Lung (tissue), 12 donors: ENCODE results near the gene PARP1. TPM values are rescaled to one million over a fixed set of nuclear protein-coding genes. Genes with fewer than 3 reads are reported as not detected.

Experiments
- ATAC-seq: fragments of 200-7000 bp; cut with Tn5 transposase; one replicate; pipeline ENCODE4 v1.9.1; 2020; ENCODE audit warnings: moderate number of reproducible peaks; ENCODE audit not compliant: insufficient read depth, low FRiP score
- DNase-seq, 3 donors: peaks; one replicate each; pipeline ENCODE4 v3.0.0-alpha.2; 2013 to 2017
- H3K27ac ChIP-seq, 2 donors: one replicate each; pipeline ENCODE4 v1.5.1; 2013; ENCODE audit warnings: mild to moderate bottlenecking in 2 of 2, moderate library complexity in 2 of 2, control low read depth in 1 of 2, inconsistent platforms in 1 of 2, low read depth in 1 of 2, low read length in 1 of 2
- H3K27me3 ChIP-seq, 3 donors: one replicate each; pipeline ENCODE4 v1.5.1; 2013; ENCODE audit warnings: low read length in 2 of 3; ENCODE audit not compliant: control insufficient read depth in 3 of 3, insufficient read depth in 3 of 3
- H3K36me3 ChIP-seq, 4 donors: one replicate each; pipeline ENCODE4 v1.5.1; 2013; ENCODE audit warnings: low read length in 4 of 4, mild to moderate bottlenecking in 1 of 4, moderate library complexity in 1 of 4; ENCODE audit not compliant: control insufficient read depth in 4 of 4, insufficient read depth in 4 of 4
- H3K4me1 ChIP-seq, 5 donors: one replicate each; pipeline ENCODE4 v1.5.1; 2013; ENCODE audit warnings: low read length in 5 of 5, mild to moderate bottlenecking in 2 of 5, moderate library complexity in 1 of 5; ENCODE audit not compliant: control insufficient read depth in 5 of 5, insufficient read depth in 5 of 5
- H3K4me3 ChIP-seq: one replicate; pipeline ENCODE4 v1.5.1; 2013; ENCODE audit warnings: mild to moderate bottlenecking, control low read depth, moderate library complexity
- H3K9ac ChIP-seq, 2 donors: one replicate each; pipeline ENCODE4 v1.5.1; 2013; ENCODE audit warnings: low read length in 2 of 2, control low read depth in 1 of 2; ENCODE audit not compliant: insufficient read depth in 1 of 2
- H3K9me3 ChIP-seq, 4 donors: one replicate each; pipeline ENCODE4 v1.5.1; 2013; ENCODE audit warnings: low read length in 3 of 4, mild to moderate bottlenecking in 1 of 4, moderate library complexity in 1 of 4; ENCODE audit not compliant: control insufficient read depth in 4 of 4, insufficient read depth in 3 of 4
- WGBS, 2 donors: extraction: QIAGEN DNeasy Blood & Tissue Kit; methylation state at CpG; one replicate each; pipeline ENCODE4 v1.1.7; 2013; 5-methylcytosine and 5-hydroxymethylcytosine counted together
- polyA plus RNA-seq, 2 donors: library from polyadenylated mRNA; stranded (reverse); fragments of 200-250 nt; gene quantifications; one replicate each; pipeline ENCODE4 v1.2.1, GENCODE V29; 2013
- total RNA-seq, 2 donors: library from RNA; depleted of rRNA in 1 of 2; stranded (reverse); fragments of >200 nt in 1 of 2; gene quantifications; one replicate each; pipeline ENCODE4 v1.2.1, GENCODE V29; 2014 to 2021
- TF ChIP-seq, protein P1 (sequence below): IDR thresholded peaks from 2 replicates; pipeline ENCODE4 v1.5.1; 2012; ENCODE audit warnings: mild to moderate bottlenecking; ENCODE audit errors: control extremely low read depth, extremely low read depth
- donor health status: control.
- donor health status: control.
- donor health status: Bipolar disorder and iron deficiency.
- donor health status: healthy.
- donor health status: DM: yes; HTN: yes; CAD: no.

PARP1 gene
- total and polyA plus RNA-seq, 4 donors, result 17.2 to 76.4 (median 51.1) TPM

DNA sequence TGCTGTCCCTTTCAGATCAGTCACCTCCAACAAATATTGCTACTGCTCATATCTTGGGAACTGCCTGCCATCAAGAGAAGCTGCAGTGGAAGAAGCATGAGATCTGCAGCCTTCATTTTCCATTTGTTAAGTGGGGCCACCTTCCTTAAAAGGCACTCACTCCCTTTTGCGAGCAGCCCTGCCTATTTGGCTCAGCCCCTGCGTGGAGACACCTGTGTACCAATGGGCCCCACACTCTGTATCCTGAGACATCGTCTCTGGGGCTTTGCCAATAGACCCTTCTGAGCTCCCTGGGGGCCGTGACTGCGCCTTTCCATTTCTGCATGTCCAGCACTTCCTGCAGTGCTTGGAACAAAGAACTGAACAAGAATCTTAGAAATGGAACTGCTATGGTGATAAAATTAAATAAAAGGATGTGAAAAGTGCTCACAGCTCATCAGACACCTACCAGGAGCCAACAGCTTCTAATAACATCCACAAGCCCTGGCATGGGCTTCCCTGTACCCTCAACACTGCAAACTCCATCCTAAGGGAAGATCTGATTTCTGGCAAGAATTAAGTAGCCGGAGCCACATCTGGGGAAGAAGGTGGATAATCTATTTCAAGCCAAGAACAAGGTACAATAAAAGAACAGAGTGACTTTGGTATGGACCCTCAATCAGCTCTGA is 36.7 kb downstream of the PARP1 start:
- DNase-seq, result no peak
- no peaks in the 10 kb centered on the region for H3K9me3 ChIP-seq
- peaks cover 0 to 5% (median 0%) of the 10 kb centered on the region in 5 donors for H3K4me1 ChIP-seq
- H3K36me3 ChIP-seq, result peaks cover 38 to 61% (median 43%) of the 10 kb centered on the region in 4 donors
- no peak overlapping the region for H3K9ac ChIP-seq
- TF ChIP-seq, protein P1, sequence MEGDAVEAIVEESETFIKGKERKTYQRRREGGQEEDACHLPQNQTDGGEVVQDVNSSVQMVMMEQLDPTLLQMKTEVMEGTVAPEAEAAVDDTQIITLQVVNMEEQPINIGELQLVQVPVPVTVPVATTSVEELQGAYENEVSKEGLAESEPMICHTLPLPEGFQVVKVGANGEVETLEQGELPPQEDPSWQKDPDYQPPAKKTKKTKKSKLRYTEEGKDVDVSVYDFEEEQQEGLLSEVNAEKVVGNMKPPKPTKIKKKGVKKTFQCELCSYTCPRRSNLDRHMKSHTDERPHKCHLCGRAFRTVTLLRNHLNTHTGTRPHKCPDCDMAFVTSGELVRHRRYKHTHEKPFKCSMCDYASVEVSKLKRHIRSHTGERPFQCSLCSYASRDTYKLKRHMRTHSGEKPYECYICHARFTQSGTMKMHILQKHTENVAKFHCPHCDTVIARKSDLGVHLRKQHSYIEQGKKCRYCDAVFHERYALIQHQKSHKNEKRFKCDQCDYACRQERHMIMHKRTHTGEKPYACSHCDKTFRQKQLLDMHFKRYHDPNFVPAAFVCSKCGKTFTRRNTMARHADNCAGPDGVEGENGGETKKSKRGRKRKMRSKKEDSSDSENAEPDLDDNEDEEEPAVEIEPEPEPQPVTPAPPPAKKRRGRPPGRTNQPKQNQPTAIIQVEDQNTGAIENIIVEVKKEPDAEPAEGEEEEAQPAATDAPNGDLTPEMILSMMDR, result no peak
- H3K27me3 ChIP-seq, result no peaks in the 10 kb centered on the region
- no peak for ATAC-seq
- no peak overlapping the region for H3K4me3 ChIP-seq
- no peak overlapping the region for H3K27ac ChIP-seq
- 89 to 91% methylated on average over 6 of the region's 6 CpGs for WGBS, 2 donors

- H3K36me3 ChIP-seq, result peaks cover 40 to 66% (median 46%) of the 10 kb centered on the region in 4 donors
- ATAC-seq (no peak), DNase-seq (no peak)
- H3K27ac ChIP-seq, result no peak overlapping the region
- TF ChIP-seq, protein P1, result no peak
- H3K27me3 ChIP-seq, result no peaks in the 10 kb centered on the region
- WGBS, 2 donors, result 90 to 91% methylated on average over 13 of the region's 13 CpGs
- no peak overlapping the region for H3K4me3 ChIP-seq
- H3K9ac ChIP-seq, result no peak overlapping the region
- peaks cover 0 to 14% (median 0%) of the 10 kb centered on the region in 5 donors for H3K4me1 ChIP-seq
- no peaks in the 10 kb centered on the region for H3K9me3 ChIP-seq
These were observed 37.6 kb downstream of the PARP1 start for GRCh38 chr1:226370144-226370923.

DNA sequence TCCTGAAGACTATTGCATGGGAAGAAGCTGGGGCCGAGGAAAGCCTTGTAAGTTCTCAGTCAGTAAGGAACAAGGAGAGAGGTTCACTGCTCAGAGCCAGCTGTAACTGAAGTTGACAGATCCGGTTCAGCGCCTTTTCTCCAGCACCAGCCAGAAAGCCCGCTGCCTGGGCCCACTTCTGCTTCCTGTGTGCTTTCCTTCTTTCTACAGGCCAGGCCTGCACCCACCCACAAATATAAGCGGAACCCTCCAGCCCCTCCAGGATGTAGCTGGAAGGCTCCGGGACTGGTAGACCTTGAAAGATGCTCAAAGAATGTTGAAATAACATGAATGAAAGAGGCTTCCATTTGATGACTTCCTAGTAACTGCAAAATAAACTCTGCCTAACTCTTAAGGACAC is 38.8 kb downstream of the PARP1 start:
- WGBS, 2 donors, result 59 to 76% methylated on average over 6 of the region's 6 CpGs
- ATAC-seq (no peak), DNase-seq (no peak)
- Histone ChIP-seq H3K9me3 (peaks cover 0 to 1% (median 0%) of the 10 kb centered on the region in 4 donors), H3K27me3 (no peaks in the 10 kb centered on the region), H3K36me3 (peaks cover 36 to 68% (median 41%) of the 10 kb centered on the region in 4 donors), H3K9ac (no peak overlapping the region), H3K27ac (no peak overlapping the region), H3K4me1 (peaks cover 0 to 22% (median 3%) of the 10 kb centered on the region in 5 donors), H3K4me3 (no peak overlapping the region)
- TF ChIP-seq, protein P1, result no peak
